AG04450 (cell line): Measurements from ENCODE around the gene TEC. TPM values are rescaled to one million over a fixed set of nuclear protein-coding genes. Genes with fewer than 3 reads are reported as not detected.

Source experiments
- CTCF ChIA-PET: fragments of 300-600, 350-600 bp; formaldehyde crosslinking; extraction: SDS; loops from one replicate; lab custom pipeline; 2022; ENCODE audit warnings: antibody characterized with exemption, inconsistent platforms; lab: Charles Lee
- POLR2A ChIA-PET: fragments of 350-600 bp; formaldehyde crosslinking; extraction: SDS; loops from one replicate; lab custom pipeline; 2021; ENCODE audit warnings: antibody characterized with exemption, inconsistent platforms; lab: Yijun Ruan, JAX
- DNase-seq: peaks from one replicate; pipeline ENCODE4 v3.0.0-alpha.2; 2011; ENCODE audit warnings: low read depth, low spot score
- H3K27ac ChIP-seq: one replicate; pipeline ENCODE4 v1.5.1; 2012; ENCODE audit warnings: low read depth, low read length, control low read depth
- H3K27me3 ChIP-seq: one replicate; pipeline ENCODE4 v1.6.0; 2012; ENCODE audit warnings: low read length; ENCODE audit not compliant: control insufficient read depth, insufficient read depth
- H3K4me3 ChIP-seq: 2 replicates; pipeline ENCODE4 v1.5.1; 2011; ENCODE audit warnings: mild to moderate bottlenecking, low read depth, low read length, control low read depth
- H3K9me3 ChIP-seq: 2 replicates; pipeline ENCODE4 v1.5.1; 2012; ENCODE audit warnings: low read length; ENCODE audit not compliant: control insufficient read depth, insufficient read depth
- polyA plus RNA-seq: library from polyadenylated mRNA; depleted of rRNA; stranded (reverse); fragments of >200 nt; gene quantifications from 2 replicates; pipeline ENCODE4 v1.2.3, GENCODE V29; 2011
- TF ChIP-seq, protein P1 (sequence below): IDR thresholded peaks from 2 replicates; pipeline ENCODE4 v1.5.1; 2011; ENCODE audit warnings: low read depth, low read length, control low read depth, inconsistent platforms

Gene TEC
- polyA plus RNA-seq, 1 experiment: 0.21 TPM

DNA sequence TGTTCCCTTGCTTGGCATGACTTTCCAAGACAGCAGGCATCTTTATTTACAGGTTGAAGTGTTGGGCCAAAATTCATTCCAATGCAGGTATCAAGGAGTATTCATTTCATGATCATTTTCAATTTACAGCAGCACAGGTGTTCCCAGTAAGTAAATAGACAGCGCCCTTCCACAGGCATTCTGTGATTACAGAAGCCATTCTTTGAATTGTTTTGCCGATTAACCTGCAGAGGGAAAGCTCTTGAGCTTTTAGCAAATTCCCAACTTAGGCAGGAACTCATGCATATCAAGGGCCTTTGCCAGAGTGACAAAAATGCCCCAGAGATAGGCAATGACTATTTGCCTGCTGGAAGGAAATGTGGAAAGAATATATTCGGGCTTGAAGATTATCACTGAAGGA lies 142.4 kb downstream of the TEC start:
- POLR2A ChIA-PET: no interaction called here
- H3K9me3 ChIP-seq: no peaks in the 10 kb centered on the region; the same call in 1 of the 2 replicates
- TF ChIP-seq, protein P1, sequence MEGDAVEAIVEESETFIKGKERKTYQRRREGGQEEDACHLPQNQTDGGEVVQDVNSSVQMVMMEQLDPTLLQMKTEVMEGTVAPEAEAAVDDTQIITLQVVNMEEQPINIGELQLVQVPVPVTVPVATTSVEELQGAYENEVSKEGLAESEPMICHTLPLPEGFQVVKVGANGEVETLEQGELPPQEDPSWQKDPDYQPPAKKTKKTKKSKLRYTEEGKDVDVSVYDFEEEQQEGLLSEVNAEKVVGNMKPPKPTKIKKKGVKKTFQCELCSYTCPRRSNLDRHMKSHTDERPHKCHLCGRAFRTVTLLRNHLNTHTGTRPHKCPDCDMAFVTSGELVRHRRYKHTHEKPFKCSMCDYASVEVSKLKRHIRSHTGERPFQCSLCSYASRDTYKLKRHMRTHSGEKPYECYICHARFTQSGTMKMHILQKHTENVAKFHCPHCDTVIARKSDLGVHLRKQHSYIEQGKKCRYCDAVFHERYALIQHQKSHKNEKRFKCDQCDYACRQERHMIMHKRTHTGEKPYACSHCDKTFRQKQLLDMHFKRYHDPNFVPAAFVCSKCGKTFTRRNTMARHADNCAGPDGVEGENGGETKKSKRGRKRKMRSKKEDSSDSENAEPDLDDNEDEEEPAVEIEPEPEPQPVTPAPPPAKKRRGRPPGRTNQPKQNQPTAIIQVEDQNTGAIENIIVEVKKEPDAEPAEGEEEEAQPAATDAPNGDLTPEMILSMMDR: no peak
- H3K27me3 ChIP-seq: peaks cover 3% of the 10 kb centered on the region
- DNase-seq: no peak
- CTCF ChIA-PET: interaction anchor here (0.9 to 5.0 kb wide), 4 partner anchors 13 to 419 kb away, joined by 3 to 38 read pairs (median 11); no protein-coding TSS in a partner anchor
- H3K4me3 ChIP-seq: no peak overlapping the region
- no peak overlapping the region for H3K27ac ChIP-seq

DNA sequence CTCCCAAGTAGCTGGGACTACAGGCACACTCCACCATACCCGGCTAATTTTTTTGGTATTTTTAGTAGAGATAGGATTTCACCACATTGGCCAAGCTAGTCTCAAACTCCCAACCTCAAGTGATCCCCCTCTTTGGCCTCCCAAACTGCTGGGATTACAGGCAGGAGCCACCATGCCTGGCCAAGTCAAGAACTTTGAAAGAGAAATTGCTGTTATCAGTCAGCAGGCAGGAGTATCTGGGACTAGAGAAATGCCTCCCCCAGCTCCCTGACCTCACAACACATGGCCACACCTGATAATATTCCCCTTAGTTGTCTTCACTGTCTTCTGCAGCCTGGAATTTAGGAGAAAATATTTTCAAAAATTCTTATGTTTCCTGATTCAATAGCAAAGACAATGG lies 143.0 kb downstream of the TEC start:
- ChIA-PET POLR2A (no interaction called here), CTCF (interaction anchor here (2.0 to 5.0 kb wide), 2 partner anchors 13 to 419 kb away, joined by 11 to 38 read pairs; no protein-coding TSS in a partner anchor)
- Histone ChIP-seq H3K27ac (no peak overlapping the region), H3K9me3 (no peaks in the 10 kb centered on the region; the same call in 1 of the 2 replicates), H3K4me3 (no peak overlapping the region), H3K27me3 (peaks cover 3% of the 10 kb centered on the region)
- TF ChIP-seq, protein P1: no peak
- DNase-seq: no peak

DNA sequence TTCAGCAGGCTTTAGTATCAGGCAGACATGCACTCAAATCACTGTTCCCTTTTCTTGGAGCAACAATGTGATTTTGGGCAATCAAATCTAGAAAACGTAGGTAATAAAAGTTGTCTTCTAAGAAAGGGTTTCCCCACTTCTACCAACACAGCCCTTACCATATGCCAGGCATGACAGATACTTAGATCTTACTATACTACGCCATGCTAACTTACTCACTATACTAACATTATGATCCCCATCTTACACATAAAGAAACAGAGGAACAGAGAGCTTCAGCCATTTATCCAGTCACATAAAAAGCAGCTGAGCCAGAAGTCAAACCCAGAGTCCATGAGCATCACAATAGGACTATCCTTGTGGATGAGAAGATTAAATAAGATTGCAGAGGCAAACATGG lies 144.8 kb downstream of the TEC start:
- POLR2A ChIA-PET: no interaction called here
- TF ChIP-seq, protein P1: no peak
- no peak overlapping the region for H3K4me3 ChIP-seq
- no peak for DNase-seq
- CTCF ChIA-PET: interaction anchor here (1.4 kb wide), 1 partner anchor 15 kb away, joined by 4 read pairs; no protein-coding TSS in a partner anchor
- H3K9me3 ChIP-seq: no peaks in the 10 kb centered on the region; the same call in 1 of the 2 replicates
- peaks cover 7% of the 10 kb centered on the region for H3K27me3 ChIP-seq
- H3K27ac ChIP-seq: no peak overlapping the region

DNA sequence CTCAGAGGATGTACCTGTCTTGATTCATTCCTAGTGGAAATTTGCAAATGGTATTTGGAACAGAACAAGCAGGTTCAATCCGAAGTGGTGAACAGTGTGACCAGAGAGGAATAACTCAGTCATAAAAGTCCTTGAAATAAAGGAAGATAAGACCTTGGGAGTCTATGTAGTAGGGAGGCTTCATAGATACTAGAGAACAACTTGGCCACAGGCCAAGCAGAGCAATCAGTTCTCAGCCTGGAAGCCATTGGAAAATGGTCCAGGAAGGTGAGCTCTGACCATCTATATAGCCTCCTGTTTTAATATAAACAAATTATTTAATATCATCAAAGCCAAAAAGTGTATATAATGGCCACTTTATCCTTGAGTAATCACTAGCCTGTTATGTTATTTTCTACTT lies 146.9 kb downstream of the TEC start:
- Histone ChIP-seq H3K9me3 (no peaks in the 10 kb centered on the region), H3K27ac (no peak overlapping the region), H3K27me3 (peaks cover 9% of the 10 kb centered on the region), H3K4me3 (no peak overlapping the region)
- TF ChIP-seq, protein P1: no peak
- ChIA-PET POLR2A (no interaction called here), CTCF (interaction anchor here (0.8 kb wide), 1 partner anchor 13 kb away, joined by 4 read pairs; no protein-coding TSS in a partner anchor)
- no peak for DNase-seq

DNA sequence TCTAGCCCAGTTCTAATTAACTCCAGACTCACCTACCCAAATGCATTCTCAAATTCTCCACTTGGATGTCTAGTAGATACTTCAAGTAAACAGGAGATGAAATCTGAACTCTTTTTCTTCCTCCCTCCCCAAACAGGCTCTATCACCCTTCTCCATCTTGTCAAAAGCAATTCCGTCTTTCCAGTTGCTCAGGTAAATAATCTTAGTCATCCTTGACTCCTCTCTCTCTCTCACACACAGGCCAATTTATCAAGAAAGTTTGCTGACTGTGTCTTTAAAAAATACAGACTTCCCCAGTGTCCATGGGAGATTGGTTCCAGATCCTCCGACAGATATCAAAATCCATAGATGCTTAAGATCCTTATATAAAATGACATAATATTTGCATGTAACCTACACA lies 148.5 kb downstream of the TEC start:
- no peak for DNase-seq
- Histone ChIP-seq H3K27me3 (peaks cover 9% of the 10 kb centered on the region), H3K9me3 (no peaks in the 10 kb centered on the region), H3K4me3 (no peak overlapping the region), H3K27ac (no peak overlapping the region)
- ChIA-PET CTCF (no interaction called here), POLR2A (no interaction called here)
- TF ChIP-seq, protein P1: no peak
